Stimulated activated CD8-positive, alpha-beta memory T cell treated with anti-CD3 and anti-CD28 coated beads, Interleukin-12 subunit alpha, Interleukin-12 subunit beta, amount 100 ng/mL, for 24 hours (primary cell): ENCODE results near the gene GOLGA3.

Experiments
- DNase-seq: peaks from one replicate; pipeline ENCODE4 v3.0.0-alpha.2; 2020; ENCODE audit errors: extremely low read depth

Gene GOLGA3

GRCh38 chr12:132720606-132721345 is 107.9 kb downstream of the GOLGA3 start:
- DNase-seq: no peak

GRCh38 chr12:132719954-132720324 is 108.7 kb downstream of the GOLGA3 start:
- DNase-seq: no peak

- no peak for DNase-seq
These were observed 109.3 kb downstream of the GOLGA3 start for GRCh38 chr12:132719141-132719953.
